Panc1 (cell line): ENCODE results near the gene LRMDA. TPM values are rescaled to one million over a fixed set of nuclear protein-coding genes. Genes with fewer than 3 reads are reported as not detected.

Experiments used
- ATAC-seq: fragments of 200-7000 bp; cut with Tn5 transposase; 2 replicates; pipeline ENCODE4 v1.9.1; 2020; ENCODE audit warnings: mild to moderate bottlenecking, moderate library complexity
- BruUV-seq: library from RNA; stranded (reverse); fragments of 400-500 nt; replicated peaks from 2 replicates; lab custom pipeline; 2021; lab: Mats Ljungman, UMichigan
- CTCF ChIA-PET: fragments of 300-600 bp; sonication (Branson Sonifier 250); formaldehyde crosslinking; loops from one replicate; lab custom pipeline; 2022; ENCODE audit warnings: antibody characterized with exemption; lab: Charles Lee
- POLR2A ChIA-PET: fragments of 300-600 bp; sonication (Branson Sonifier 250); formaldehyde crosslinking; loops from one replicate; lab custom pipeline; 2022; ENCODE audit warnings: antibody characterized with exemption; lab: Charles Lee
- DNase-seq: peaks from one replicate; pipeline ENCODE4 v3.0.0-alpha.2; 2010; ENCODE audit warnings: low read depth, low spot score
- H3K27ac ChIP-seq: 2 replicates; pipeline ENCODE4 v1.5.1; 2011; ENCODE audit warnings: mild to moderate bottlenecking, low read length, inconsistent platforms
- H3K27me3 ChIP-seq: fragments of 200-500 bp; sonication (Bioruptor generic); 2 replicates; pipeline ENCODE4 v1.6.0; 2014; ENCODE audit warnings: low read length, inconsistent platforms; ENCODE audit not compliant: control insufficient read depth, insufficient read depth
- H3K36me3 ChIP-seq: fragments of 200-500 bp; sonication (Bioruptor generic); 2 replicates; pipeline ENCODE4 v1.5.1; 2014; ENCODE audit warnings: inconsistent platforms, mild to moderate bottlenecking, low read length, moderate library complexity; ENCODE audit not compliant: control insufficient read depth, insufficient read depth
- H3K4me1 ChIP-seq: 2 replicates; pipeline ENCODE4 v1.5.1; 2011; ENCODE audit warnings: inconsistent platforms, mild to moderate bottlenecking, low read length, moderate library complexity; ENCODE audit not compliant: control insufficient read depth, insufficient read depth
- H3K4me3 ChIP-seq, 2 experiments: 2 replicates each; pipeline ENCODE4 v1.5.1; 2011 to 2012; ENCODE audit warnings: low read depth in 2 of 2, low read length in 2 of 2, mild to moderate bottlenecking in 2 of 2, inconsistent platforms in 1 of 2, moderate library complexity in 1 of 2
- H3K9me3 ChIP-seq: fragments of 200-500 bp; sonication (Bioruptor generic); 2 replicates; pipeline ENCODE4 v1.5.1; 2014; ENCODE audit warnings: low read depth, mild to moderate bottlenecking, inconsistent platforms, low read length, moderate library complexity; ENCODE audit not compliant: control insufficient read depth, insufficient read depth
- CTCF ChIP-seq: fragments of 450-650 bp; IDR thresholded peaks from 2 replicates; pipeline ENCODE4 v1.5.1; 2017; ENCODE audit warnings: mild to moderate bottlenecking
- POLR2AphosphoS5 ChIP-seq: IDR thresholded peaks from 2 replicates; pipeline ENCODE4 v1.6.1; 2012; ENCODE audit warnings: mild to moderate bottlenecking, low read depth, low read length, moderate library complexity
- REST ChIP-seq, 2 experiments: IDR thresholded peaks; 2 replicates each; pipeline ENCODE4 v1.6.1; 2011 to 2012; ENCODE audit warnings: low read depth in 2 of 2, control low read depth in 1 of 2, low read length in 1 of 2, mild to moderate bottlenecking in 1 of 2, moderate library complexity in 1 of 2; ENCODE audit not compliant: insufficient read depth in 1 of 2
- SIN3A ChIP-seq: IDR thresholded peaks from 2 replicates; pipeline ENCODE4 v1.6.1; 2012; ENCODE audit warnings: low read depth, mild to moderate bottlenecking, low read length, moderate library complexity, borderline replicate concordance; ENCODE audit not compliant: insufficient read depth
- TCF7L2 ChIP-seq: IDR thresholded peaks from 2 replicates; pipeline ENCODE4 v1.6.1; 2011; ENCODE audit warnings: mild to moderate bottlenecking, low read depth, low read length, inconsistent platforms
- in situ Hi-C: cut with HindIII; loops from 2 replicates; pipeline ENCODE4 v1.10.0; 2016; ENCODE audit warnings: low sequenced_read_pairs, low pct_unique_long_range_greater_than_20kb
- intact Hi-C: fragments of 100-400 bp; cut with micrococcal nuclease; formaldehyde crosslinking; loops from one replicate; pipeline ENCODE4 v1.10.0; 2022; ENCODE audit not compliant: unreplicated experiment
- total RNA-seq: library from RNA; stranded (reverse); gene quantifications from one replicate; pipeline ENCODE4 v1.2.1, GENCODE V29; 2021; ENCODE audit not compliant: unreplicated experiment

LRMDA gene
- total RNA-seq, 1 experiment from 2014 or later: 1.2 TPM

GRCh38 chr10:76188216-76188615 lies 756.8 kb downstream of the LRMDA start:
- Histone ChIP-seq H3K27ac (no peak overlapping the region), H3K9me3 (no peaks in the 10 kb centered on the region), H3K27me3 (peaks cover 2% of the 10 kb centered on the region; the same call in 1 of the 2 replicates), H3K4me1 (no peaks in the 10 kb centered on the region), H3K4me3 (no peak overlapping the region), H3K36me3 (no peaks in the 10 kb centered on the region)
- intact Hi-C loops (no loop called here), in situ Hi-C loops (no loop called here)
- TF ChIP-seq REST (IDR thresholded peaks at IDR 0.05; ENCODE audit: insufficient read depth in 1 of 2, low read depth in 2 of 2, low read length in 1 of 2): no peak
- no peak for TF ChIP-seq CTCF
- no peak for TF ChIP-seq POLR2AphosphoS5
- no peak for TF ChIP-seq TCF7L2
- TF ChIP-seq SIN3A: no peak
- POLR2A ChIA-PET: no interaction called here
- no TSS peak for BruUV-seq
- ATAC-seq (no peak), DNase-seq (no peak)
- CTCF ChIA-PET: no interaction called here

- Histone ChIP-seq H3K27ac (no peak overlapping the region), H3K4me1 (no peaks in the 10 kb centered on the region), H3K36me3 (no peaks in the 10 kb centered on the region), H3K4me3 (no peak overlapping the region), H3K27me3 (peaks cover 2% of the 10 kb centered on the region; the same call in 1 of the 2 replicates), H3K9me3 (no peaks in the 10 kb centered on the region)
- intact Hi-C loops: no loop called here
- TF ChIP-seq POLR2AphosphoS5: no peak
- no peak for TF ChIP-seq CTCF
- TF ChIP-seq TCF7L2: no peak
- no peak for TF ChIP-seq SIN3A
- TF ChIP-seq REST (IDR thresholded peaks at IDR 0.05; ENCODE audit: insufficient read depth in 1 of 2, low read depth in 2 of 2, low read length in 1 of 2): no peak
- ATAC-seq (no peak), DNase-seq (no peak)
- ChIA-PET POLR2A (no interaction called here), CTCF (no interaction called here)
- in situ Hi-C loops: no loop called here
- no TSS peak for BruUV-seq
These were observed 759.3 kb downstream of the LRMDA start for GRCh38 chr10:76190634-76191270.
